DMS 273 (cell line): ENCODE measurements around the gene BAIAP2L2.
"Not testable (repeated sequence)": the region's sequence is repeated elsewhere in the genome, so short reads cannot be mapped to it uniquely, and the experiment has no call there.

Experiments used
- DNase-seq: peaks from one replicate; lab custom pipeline; 2025; ENCODE audit not compliant: unreplicated experiment; lab: John Stamatoyannopoulos, UW

Gene BAIAP2L2

DNA sequence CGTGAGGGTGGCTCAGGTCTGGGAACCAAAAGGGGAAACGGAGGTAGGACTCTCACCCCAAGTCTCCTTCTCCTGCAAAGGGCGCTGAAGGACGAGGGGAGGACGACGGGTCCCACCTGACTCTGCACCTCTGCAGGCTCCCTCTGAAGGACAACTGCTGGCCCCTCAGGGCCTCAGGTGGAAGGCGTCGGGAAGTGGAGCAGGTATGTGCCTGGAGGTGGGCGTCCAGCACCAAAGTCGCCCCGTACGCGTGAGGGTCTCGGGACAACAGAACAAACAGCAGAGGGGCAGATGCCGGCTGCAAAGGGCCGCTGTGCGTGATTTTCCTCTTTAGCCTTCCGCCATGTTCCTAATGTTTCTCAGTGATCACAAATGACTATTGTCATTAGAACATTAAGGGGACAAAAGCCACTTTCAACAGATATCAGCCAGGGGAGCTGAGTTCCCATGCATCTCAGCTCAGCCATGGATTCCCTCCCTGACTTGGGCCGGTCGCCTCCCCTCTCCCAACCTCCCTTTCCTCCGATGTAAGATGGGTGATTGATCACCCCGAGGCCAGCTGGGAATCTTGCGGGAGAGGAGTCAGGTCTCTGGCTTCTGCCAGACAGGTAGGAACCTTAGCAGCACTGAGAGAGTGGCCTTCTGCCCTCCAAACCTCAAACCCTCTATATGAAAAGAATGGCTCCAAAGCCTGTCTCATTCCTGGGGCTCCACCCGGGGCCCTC lies 27.3 kb downstream of the BAIAP2L2 start:
- no peak for DNase-seq

DNA sequence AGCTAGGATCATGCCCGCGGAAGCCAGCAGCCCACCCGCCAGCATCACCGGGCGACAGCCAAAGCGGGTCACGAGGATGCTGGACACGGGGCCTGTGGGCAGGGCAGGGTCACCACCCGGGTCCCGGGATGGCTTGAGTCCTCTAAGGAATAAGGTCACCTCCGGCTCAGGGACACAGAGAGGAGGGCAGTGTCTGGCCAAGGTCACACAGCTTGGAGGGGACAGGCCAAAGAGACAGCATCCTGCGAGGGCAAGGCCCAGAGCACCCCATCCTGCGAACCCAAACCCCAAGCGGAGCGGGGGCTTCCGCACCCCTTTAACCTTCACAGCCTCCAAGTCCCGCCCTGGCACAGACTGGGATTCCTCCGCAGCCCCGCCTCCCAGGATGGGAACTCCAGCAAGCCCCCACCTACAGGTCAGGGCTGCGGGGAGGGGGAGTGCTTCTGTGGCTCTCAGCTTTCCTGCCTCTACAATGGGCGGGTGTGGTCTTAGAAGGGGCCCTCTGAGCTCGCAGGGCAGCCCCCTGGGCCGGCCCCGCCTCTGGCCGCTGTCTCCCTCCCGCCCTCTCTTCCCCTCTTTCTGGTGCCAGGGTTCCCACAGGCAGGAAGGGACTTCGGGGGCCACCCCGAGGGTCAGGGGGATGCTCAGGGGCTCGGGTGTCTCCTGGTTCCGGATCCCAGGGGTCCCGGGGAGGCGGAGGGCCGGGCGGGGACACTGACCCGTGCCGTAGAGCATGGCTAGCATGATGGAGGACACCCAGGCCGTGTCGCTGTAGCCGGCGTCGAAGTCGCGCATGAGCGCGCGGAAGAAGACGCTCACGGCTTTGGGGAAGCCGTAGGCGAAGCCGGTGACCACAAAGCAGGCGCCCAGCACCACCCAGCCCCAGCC lies 28.3 kb downstream of the BAIAP2L2 start:
- DNase-seq, result no peak

DNA sequence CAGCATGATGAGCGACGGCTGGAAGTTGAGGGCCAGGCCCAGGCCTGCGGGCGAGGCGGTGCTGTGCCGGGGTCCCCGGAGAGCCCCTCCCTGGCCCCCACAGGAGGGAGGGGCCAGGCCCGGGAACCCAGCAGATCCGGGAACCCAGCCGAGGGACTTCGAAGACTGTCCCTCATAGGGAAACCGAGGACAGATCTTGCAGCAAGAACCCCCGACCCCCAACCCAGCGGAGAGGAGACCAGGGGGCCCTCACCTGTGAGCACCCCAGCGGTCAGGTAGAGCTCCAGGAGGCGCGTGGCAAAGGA lies 28.9 kb downstream of the BAIAP2L2 start:
- DNase-seq, result no peak

DNA sequence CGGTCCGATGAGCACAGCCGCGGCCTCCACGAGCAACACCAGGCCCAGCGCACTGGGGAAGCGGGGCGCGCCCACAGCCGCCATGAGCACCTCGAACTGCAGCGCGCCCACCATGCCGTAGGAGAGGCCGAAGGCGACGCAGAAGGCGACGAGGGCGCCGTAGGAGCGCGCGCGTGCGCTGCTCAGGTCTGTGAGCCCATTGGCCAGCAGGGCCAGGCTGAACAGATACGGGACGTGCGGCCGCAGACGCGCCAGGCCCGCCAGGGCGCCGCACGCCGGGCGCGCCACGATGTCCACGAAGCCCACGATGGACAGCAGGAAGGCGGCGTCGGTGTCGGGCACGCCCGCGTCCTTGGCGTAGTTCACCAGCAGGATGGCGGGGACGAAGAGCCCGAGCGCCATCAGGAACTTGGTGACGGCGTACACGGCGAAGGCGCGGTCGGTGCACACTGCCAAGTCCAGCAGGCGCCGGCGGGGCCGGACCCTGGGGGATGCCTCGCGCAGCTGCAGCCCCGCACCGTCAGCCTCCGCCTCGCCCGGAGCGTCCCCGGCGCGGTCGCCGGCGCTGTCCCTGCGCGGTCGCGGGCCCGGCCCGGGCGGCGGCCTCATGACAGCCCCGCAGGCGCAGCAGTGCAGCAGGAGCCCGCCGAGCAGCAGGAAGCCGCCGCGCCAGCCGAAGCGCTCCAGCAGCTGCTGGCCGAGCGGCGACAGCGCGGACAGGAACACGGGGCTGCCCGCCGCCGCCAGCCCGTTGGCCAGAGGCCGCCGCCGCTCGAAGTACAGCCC lies 29.4 kb downstream of the BAIAP2L2 start:
- DNase-seq, result peak; percentile 53

DNA sequence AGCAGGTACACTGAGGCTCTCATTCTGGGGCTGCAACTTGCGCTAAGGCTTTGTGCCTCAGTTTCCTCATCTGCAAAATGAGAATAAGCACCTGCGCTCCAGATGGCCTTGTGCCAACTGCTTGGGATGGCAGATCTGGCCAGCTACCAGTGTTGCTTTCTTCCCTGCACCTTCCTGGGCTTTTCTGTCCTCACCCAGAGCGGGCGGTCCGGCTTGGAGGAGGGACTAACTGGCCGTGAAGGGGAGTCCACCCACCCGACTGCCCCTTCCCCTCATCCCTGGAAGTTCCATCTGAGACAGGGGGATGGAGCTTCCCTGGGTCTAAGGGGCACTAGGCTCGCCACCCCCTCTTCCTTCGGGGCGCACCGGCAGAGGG lies 30.0 kb downstream of the BAIAP2L2 start:
- DNase-seq, result no peak

DNA sequence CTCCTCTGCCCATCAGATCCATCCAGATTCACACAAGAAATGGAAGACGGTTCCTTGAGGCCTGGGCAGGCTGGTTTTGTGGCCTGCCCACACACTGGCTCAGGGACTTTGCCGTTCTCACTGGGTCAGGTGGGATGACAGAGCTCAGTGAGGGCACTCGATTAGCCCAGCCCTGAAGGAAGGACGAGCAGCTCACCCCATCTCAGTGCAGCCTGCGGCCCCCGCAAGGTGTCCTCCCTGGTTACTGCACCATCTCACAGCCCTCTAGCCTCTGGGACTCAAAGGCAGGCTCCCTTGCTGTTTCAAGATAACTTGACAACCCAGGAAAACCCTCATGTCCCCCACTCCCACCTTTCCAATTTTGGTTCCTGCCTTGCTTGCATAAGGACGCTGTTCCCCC lies 30.7 kb downstream of the BAIAP2L2 start:
- DNase-seq, result no peak

DNA sequence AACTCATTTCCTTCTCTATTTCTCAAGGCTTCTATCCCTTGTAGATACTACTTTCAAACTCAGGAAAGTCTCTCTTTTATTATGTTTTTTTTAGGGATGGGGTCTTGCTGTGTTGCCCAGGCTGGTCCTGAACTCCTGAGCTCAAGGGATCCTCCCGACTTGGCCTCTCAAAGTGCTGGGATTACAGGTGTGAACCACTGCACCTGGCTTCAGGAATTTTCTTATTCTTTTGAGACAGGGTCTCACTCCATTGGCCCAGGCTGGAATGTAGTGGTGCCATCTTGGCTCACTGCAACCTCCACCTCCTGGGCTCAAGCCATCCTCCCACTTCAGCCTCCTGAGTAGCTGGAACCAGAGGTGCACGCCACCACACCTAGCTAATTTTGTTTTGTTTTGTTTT lies 31.3 kb downstream of the BAIAP2L2 start:
- DNase-seq, result not testable (repeated sequence)

DNA sequence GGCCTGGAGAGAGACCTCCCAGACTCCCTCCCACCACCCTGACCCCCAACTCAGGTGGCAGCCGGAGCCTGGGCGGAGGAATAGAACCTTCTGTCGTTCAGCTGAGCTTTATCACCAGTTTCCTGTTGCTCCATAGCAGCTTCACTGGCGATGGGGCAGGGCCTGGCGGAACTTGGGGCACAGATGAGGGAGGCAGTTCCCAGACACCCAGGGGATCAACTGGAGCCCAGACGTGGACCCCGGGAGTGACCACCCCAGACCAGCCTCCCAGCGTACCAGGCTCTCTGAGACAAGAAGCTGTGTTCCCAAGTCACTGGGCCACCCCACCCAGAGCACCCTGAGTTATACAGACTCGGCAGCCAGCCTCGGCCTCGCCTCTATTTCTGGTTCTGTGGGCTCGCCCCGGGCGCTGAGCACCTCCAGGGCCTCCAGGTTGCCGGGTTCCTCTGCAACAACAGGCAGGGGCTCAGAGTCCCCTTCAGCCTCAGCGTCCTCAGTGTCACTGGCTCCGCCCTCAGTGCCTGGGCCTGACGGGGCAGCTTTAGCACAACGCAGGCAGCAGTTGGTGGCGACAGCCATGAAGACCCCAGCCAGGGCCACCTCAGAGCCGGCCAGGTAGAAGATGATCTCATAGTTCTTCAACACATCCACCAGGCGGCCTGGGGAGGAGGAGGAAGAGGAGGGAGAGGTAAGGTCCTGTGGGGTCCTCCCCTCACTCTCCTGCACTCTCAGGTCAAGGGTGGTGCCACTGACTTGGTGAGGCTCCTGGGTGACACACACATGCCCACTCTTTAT lies 32.2 kb downstream of the BAIAP2L2 start:
- no peak for DNase-seq

DNA sequence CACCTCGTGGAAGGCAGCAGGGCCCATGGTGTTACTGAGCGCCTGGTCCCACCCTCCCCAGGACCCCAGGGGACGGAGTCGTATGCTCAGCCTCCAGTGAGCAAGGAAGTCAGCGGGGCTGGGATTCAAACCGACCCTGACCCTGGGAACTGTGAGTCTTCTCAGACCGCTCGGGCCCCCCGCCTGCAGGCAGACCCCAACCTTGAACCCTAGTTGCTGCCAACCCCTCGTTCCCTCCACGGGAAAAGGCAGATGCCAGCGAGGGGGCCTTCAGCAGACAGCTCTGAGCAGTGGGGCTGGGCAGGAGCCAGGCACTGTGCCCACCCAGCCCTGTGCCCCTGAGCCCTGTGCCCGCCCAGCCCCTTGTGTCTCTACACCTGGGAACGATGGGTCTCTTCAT lies 32.9 kb downstream of the BAIAP2L2 start:
- no peak for DNase-seq

DNA sequence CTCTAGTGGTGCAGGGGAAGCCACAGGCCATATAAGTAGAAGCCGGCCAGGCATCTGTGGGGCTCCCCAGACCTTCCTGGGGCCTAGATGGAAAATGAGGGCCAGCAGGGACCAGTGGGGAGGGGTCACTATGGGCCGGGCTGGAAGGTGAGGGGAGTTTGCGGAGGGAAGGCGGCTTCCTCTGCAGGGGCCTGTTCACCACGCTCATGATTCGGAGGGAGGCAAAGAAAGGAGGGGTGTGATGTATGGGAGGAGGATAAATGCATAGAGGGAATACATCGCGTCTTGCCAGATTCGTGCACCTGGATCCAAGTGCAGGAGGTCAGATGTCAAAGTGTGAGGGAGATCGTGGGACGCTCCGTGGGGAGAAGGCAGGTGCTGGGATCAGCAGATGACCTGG lies 33.4 kb downstream of the BAIAP2L2 start:
- DNase-seq, result no peak

DNA sequence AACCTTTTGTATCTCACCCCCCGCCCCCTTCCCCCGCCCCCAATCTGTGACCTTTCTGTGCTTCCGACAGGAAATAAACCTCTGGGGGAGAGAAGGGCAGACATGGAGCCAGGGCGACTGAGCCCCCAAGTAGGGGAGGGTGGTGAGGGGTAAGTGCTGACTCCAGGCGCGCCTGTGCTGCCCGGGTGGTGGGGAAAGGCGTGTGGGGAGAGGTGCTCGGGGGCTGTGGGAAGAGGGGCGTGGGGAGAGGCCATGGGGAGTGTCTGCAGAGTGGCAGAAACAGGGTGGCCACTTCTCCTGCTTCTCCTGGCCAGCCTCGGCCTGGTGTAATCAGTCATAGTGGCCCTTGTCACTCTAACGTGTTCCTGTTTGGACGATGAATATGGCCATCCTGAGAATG lies 34.5 kb downstream of the BAIAP2L2 start:
- no peak for DNase-seq

DNA sequence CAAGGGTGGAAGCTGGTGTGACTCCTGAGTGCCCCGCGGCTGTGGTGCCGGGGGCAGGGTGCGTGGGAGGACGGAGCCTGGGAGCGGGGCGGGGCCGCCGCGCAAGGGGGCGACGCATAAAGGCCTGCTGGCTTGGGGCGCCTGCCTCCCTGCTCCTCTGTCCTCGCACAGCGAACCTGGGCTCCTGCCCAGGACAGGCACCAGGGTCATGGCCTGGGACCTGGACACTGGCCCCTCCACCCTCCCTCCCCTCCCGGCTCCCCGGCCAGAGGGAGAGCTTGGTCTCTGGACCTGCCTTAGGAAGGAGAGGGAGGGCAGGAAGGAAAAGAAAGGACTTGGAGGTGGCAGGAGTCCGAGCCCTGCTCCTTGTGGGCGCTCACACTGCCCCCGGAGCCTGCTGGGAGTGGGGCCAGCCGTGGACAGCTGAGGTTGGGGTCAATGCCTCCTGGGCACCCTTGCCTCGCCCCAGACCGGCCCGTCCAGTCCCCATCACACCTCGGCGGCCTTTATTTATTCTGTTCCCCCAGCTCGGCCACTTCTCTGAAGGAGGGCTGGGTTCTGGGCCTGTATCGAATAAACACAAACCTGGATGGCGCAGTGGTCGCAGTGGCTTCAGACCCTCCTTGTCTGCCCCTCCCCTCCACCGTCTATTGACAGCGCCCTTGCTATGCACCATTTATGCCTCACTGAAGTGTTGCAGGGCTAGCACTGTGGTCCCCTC lies 35.2 kb downstream of the BAIAP2L2 start:
- DNase-seq, result no peak

DNA sequence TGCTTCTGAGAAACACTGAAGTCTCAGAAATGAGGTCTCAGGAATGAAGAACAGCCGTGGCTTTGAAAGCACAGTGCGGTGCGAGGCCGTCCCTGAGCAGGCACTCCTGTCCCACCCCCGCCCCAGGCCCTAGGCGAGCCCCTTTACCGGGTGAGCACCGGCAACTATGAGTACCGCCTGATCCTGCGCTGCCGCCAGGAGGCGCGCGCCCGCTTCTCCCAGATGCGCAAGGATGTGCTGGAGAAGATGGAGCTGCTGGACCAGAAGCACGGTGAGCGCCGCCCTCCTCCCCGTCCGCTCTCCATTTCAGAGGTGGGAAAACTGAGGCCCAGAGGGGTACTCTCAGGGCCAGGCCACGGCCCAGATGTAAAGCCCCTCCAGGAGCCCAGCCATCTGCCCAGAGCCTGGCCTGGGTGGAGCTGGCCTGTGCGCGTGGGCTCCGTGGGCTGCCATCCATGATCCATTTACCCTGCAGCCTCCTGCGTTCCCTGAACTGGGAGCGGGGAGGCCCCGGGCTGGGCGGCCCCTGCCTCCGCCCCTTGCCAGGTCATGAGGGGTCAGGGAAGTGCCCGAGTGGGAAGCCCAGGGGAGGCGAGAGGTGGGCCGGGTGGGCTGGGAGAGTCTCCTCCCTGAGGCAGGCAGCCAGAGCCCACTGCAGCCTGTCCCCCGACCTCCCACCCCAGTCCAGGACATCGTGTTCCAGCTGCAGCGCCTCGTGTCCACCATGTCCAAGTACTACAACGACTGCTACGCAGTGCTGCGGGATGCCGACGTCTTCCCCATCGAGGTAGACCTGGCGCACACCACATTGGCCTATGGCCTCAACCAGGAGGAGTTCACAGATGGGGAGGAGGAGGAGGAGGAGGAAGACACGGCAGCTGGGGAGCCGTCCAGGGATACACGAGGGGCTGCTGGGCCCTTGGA lies 36.0 kb downstream of the BAIAP2L2 start:
- no peak for DNase-seq

DNA sequence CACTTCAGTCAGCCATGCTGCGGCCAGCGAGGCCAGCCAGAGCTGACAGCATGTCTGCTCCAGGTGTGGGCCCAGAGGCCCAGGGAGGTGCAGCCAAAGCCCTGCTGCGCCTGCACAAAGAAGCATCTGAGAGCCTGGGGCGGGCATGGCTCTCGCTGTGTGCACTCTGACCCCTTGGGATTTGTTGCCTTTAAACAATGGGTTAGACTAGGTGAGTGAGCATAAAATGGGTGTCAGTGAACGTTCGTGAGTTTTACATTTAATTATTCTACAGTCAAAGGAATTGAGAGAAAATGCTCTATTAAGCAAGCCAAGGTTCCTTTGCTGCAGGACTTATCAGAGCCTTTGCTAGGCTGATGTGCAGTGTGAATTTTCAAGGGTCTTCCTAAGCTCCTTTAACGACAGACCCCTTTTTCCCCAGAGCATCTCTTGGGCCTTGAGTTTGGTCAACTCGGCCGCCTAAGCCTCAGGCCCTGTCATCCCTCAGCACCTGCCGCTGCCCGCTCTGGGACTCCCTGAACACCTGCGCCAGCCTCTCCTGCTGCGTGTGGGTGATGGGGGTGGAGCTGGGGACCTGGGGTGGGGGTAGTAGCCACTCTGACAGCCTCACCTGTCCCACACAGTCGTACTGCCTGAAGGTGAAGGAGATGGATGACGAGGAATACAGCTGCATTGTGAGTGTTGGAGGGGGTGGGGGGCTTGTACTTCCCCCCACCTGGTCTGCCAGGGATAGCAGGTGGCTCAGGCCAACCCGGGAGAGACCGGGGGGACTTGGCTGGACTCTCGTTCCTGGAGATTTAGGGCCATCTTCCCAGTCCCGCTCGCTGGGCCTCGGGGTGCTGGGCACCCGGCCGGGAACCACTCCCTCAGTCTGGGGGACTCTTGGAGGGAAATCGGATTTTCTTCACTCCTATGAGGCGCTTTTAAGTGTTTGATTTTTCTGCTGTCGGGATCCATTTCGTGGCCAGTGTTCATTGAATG lies 37.0 kb downstream of the BAIAP2L2 start:
- DNase-seq, result no peak

DNA sequence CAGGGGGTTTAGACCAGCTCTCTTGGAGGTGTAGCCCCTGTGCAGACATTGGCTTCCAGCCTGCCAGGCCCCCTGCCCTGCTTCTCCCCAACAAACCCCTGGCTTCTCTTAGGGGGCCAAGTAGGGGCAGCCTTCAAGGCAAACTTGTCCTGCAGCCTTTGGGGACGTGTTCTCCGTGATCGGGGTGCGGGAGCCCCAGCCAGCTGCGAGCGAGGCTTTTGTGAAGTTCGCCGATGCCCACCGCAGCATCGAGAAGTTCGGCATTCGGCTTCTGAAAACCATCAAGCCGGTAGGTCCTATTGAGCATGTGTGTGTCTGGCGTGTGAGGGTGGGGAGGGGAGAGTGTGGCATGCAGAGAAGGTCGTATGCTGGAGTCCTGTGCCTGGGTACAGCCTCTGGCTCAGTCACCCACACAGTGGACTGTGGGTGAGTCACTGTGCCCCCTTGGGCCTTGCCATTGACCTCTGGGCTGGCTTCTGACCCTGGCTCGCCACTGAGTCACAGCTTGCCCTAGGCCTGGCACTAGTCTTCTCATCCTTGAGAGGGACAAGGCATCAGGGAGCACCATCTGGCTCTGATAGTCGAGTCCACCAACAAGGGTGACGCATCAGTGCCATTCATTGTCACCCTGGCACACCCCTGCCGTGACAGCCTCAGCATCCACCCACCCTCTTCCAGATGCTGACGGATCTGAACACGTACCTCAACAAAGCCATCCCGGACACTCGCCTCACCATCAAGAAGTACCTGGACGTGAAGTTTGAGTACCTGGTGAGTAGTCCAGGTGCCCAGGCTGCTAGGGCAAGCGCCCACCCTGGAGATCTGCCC lies 37.9 kb downstream of the BAIAP2L2 start:
- no peak for DNase-seq

DNA sequence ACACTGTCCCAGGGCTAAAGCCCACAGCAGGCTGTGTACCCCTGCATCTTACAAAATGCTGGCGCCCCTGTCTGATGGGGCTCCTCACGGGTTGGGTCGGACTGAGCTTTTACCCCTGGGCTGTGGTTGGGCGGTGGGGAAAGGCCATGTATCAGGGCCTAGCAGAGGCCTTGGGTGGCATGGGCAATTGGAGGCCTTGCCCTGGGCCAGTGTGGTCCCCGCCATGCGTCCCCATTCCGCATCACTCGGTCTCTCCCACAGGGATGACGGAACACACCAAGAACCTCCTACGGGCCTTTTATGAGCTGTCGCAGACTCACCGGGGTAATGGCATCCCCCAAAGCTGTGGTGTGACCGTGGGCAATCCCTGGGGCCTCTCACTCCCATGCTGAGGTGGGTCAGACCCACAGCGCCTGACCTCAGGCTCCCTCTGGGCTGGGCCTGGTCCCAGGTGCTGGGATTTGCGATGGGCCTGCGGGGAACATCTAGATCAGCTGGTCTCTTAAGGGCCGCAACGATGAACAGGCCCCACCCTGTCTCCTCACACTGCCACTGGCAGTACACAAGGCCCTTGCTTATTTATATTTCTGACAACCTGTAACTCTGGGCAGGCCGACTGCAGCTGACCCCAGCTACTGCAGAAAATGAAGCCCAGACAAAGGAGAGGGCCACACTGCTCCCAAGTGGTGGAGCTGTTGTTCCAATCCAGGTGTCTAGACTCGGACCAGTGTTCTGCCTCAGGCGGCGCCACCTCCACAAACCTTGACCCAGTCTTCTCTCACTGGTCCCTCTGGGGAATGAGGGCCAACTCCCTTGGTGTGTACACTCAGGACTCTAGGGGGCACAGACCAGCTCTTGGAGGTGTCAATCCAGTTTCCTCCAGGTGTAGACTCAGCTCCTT lies 38.8 kb downstream of the BAIAP2L2 start:
- DNase-seq, result no peak
